H1 (cell line): ENCODE measurements around the gene CCDC24. TPM values are rescaled to one million over a fixed set of nuclear protein-coding genes. Genes with fewer than 3 reads are reported as not detected.

Source experiments
- CTCF ChIA-PET: fragments of 300-600 bp; sonication (Branson Sonifier 250); formaldehyde crosslinking; loops from one replicate; lab custom pipeline; 2021; ENCODE audit not compliant: partially characterized antibody; lab: Charles Lee
- POLR2A ChIA-PET: fragments of 300-600 bp; sonication (Branson Sonifier 250); formaldehyde crosslinking; loops from one replicate; lab custom pipeline; 2021; ENCODE audit warnings: inconsistent platforms; ENCODE audit not compliant: partially characterized antibody; lab: Charles Lee
- DNase-seq, 2 experiments: peaks; one replicate each; pipeline versions ENCODE4 v3.0.0 to v3.0.0-alpha.2; 2010 to 2022; ENCODE audit warnings: low spot score in 2 of 2, low read depth in 1 of 2, mixed read lengths in 1 of 2
- FAIRE-seq: peaks from 2 replicates; lab custom pipeline; 2011; peaks lifted over from hg19 to GRCh38; lab: Jason Lieb, UNC
- H2AFZ ChIP-seq: 2 replicates; pipeline ENCODE4 v1.8.1; 2012; ENCODE audit warnings: low read length, inconsistent platforms
- H2AK5ac ChIP-seq: 2 replicates; pipeline ENCODE4 v1.6.1; 2013; ENCODE audit warnings: low read depth, low read length
- H2BK120ac ChIP-seq: replicated peaks from 2 replicates; pipeline ENCODE3; 2013; ENCODE audit warnings: low read depth, low read length, inconsistent platforms
- H2BK12ac ChIP-seq: 2 replicates; pipeline ENCODE4 v1.6.1; 2013; ENCODE audit warnings: low read depth, low read length
- H2BK15ac ChIP-seq: 2 replicates; pipeline ENCODE4 v1.6.1; 2013; ENCODE audit warnings: low read length
- H2BK20ac ChIP-seq: 2 replicates; pipeline ENCODE4 v1.6.1; 2013; ENCODE audit warnings: low read length
- H2BK5ac ChIP-seq: 2 replicates; pipeline ENCODE4 v1.6.1; 2013; ENCODE audit warnings: low read depth, low read length
- H3K14ac ChIP-seq: 2 replicates; pipeline ENCODE4 v1.6.1; 2013; ENCODE audit warnings: inconsistent platforms; ENCODE audit not compliant: insufficient read length
- H3K18ac ChIP-seq: 2 replicates; pipeline ENCODE4 v1.6.1; 2013; ENCODE audit warnings: low read length; ENCODE audit errors: extremely low read depth
- H3K23ac ChIP-seq: 2 replicates; pipeline ENCODE4 v1.6.1; 2013; ENCODE audit warnings: inconsistent platforms; ENCODE audit not compliant: insufficient read length
- H3K23me2 ChIP-seq: 2 replicates; pipeline ENCODE4 v1.6.1; 2013; ENCODE audit warnings: low read depth, low read length
- H3K27ac ChIP-seq: 2 replicates; pipeline ENCODE4 v1.6.1; 2011; ENCODE audit warnings: low read depth, low read length, inconsistent platforms
- H3K27me3 ChIP-seq, 4 experiments: replicated peaks in 1 of 4; 1 replicate in 1 of 4; 2 replicates in 3 of 4; pipeline versions ENCODE4 v1.6.1 to v1.8.1; 2011 to 2013; ENCODE audit warnings: low read length in 3 of 4, mild to moderate bottlenecking in 3 of 4, inconsistent platforms in 2 of 4, mixed read lengths in 2 of 4, moderate library complexity in 1 of 4; ENCODE audit not compliant: control insufficient read depth in 3 of 4, insufficient read depth in 3 of 4; ENCODE audit errors: extremely low read depth in 1 of 4
- H3K36me3 ChIP-seq, 4 experiments: 2 replicates each; pipeline versions ENCODE4 v1.6.1 to v1.8.1; 2011 to 2013; ENCODE audit warnings: mild to moderate bottlenecking in 4 of 4, low read length in 3 of 4, moderate library complexity in 2 of 4, control low read depth in 1 of 4, inconsistent platforms in 1 of 4; ENCODE audit not compliant: insufficient read depth in 4 of 4, control insufficient read depth in 2 of 4
- H3K4ac ChIP-seq: replicated peaks from 2 replicates; pipeline ENCODE3; 2013; ENCODE audit warnings: low read length, low read depth, mixed read lengths, inconsistent platforms; ENCODE audit not compliant: insufficient read length
- H3K4me1 ChIP-seq, 4 experiments: replicated peaks in 1 of 4; 1 replicate in 1 of 4; 2 replicates in 3 of 4; pipeline versions ENCODE4 v1.6.1 to v1.8.1; 2011 to 2013; ENCODE audit warnings: low read length in 3 of 4, inconsistent platforms in 2 of 4, mixed read lengths in 1 of 4; ENCODE audit not compliant: insufficient read depth in 4 of 4, control insufficient read depth in 3 of 4
- H3K4me2 ChIP-seq, 2 experiments: 2 replicates each; pipeline versions ENCODE4 v1.6.1 to v1.8.1; 2011 to 2013; ENCODE audit warnings: low read depth in 2 of 2, low read length in 2 of 2, control low read depth in 1 of 2, inconsistent platforms in 1 of 2, mild to moderate bottlenecking in 1 of 2; ENCODE audit not compliant: insufficient read depth in 1 of 2
- H3K4me3 ChIP-seq, 4 experiments: fragments of 200-600, 300-600 bp in 1 of 4; sonication (generic), shearing (Covaris generic), sonication (Bioruptor Twin) in 1 of 4; 2 replicates each; pipeline versions ENCODE4 v1.5.1 to v1.8.1; 2011 to 2016; ENCODE audit warnings: low read length in 4 of 4, low read depth in 3 of 4, control low read depth in 2 of 4, inconsistent platforms in 2 of 4, mild to moderate bottlenecking in 2 of 4, mixed read lengths in 1 of 4, moderate library complexity in 1 of 4; ENCODE audit not compliant: insufficient read depth in 2 of 4; ENCODE audit errors: extremely low read depth in 1 of 4
- H3K56ac ChIP-seq: replicated peaks from 2 replicates; pipeline ENCODE3; 2013; ENCODE audit warnings: low read depth, mild to moderate bottlenecking, mixed read lengths, low read length, inconsistent platforms; ENCODE audit not compliant: insufficient read length
- H3K79me1 ChIP-seq: 2 replicates; pipeline ENCODE4 v1.6.1; 2013; ENCODE audit warnings: low read depth, low read length, control low read depth
- H3K79me2 ChIP-seq, 2 experiments: 2 replicates each; pipeline versions ENCODE4 v1.6.1 to v1.8.1; 2012 to 2013; ENCODE audit warnings: low read length in 2 of 2, mild to moderate bottlenecking in 2 of 2, inconsistent platforms in 1 of 2; ENCODE audit not compliant: insufficient read depth in 2 of 2, control insufficient read depth in 1 of 2
- H3K9ac ChIP-seq, 4 experiments: replicated peaks in 1 of 4; 1 replicate in 1 of 4; 2 replicates in 3 of 4; pipeline versions ENCODE4 v1.6.1 to v1.8.1; 2011 to 2013; ENCODE audit warnings: low read depth in 3 of 4, low read length in 3 of 4, control low read depth in 2 of 4, mild to moderate bottlenecking in 2 of 4, moderate library complexity in 2 of 4, inconsistent platforms in 1 of 4; ENCODE audit errors: extremely low read depth in 1 of 4
- H3K9me3 ChIP-seq, 2 experiments: 2 replicates each; pipeline versions ENCODE4 v1.6.1 to v1.8.1; 2012 to 2013; ENCODE audit warnings: mild to moderate bottlenecking in 2 of 2, moderate library complexity in 2 of 2, control low read depth in 1 of 2, inconsistent platforms in 1 of 2, low read depth in 1 of 2, low read length in 1 of 2, mixed read lengths in 1 of 2; ENCODE audit not compliant: insufficient read depth in 2 of 2
- H4K20me1 ChIP-seq, 2 experiments: replicated peaks in 1 of 2; 2 replicates each; pipeline versions ENCODE3 to v1.8.1; 2011 to 2013; ENCODE audit warnings: inconsistent platforms in 2 of 2, low read length in 2 of 2, mild to moderate bottlenecking in 1 of 2; ENCODE audit not compliant: insufficient read depth in 2 of 2, control insufficient read depth in 1 of 2
- H4K5ac ChIP-seq: 2 replicates; pipeline ENCODE4 v1.6.1; 2013; ENCODE audit warnings: low read length, low read depth, mixed read lengths, inconsistent platforms; ENCODE audit not compliant: insufficient read length
- H4K8ac ChIP-seq: 2 replicates; pipeline ENCODE4 v1.8.0; 2013; ENCODE audit warnings: mild to moderate bottlenecking, moderate library complexity, low read length, inconsistent platforms; ENCODE audit not compliant: insufficient read depth; ENCODE audit errors: extremely low read depth
- H4K91ac ChIP-seq: replicated peaks from 2 replicates; pipeline ENCODE3; 2013; ENCODE audit warnings: low read length, mixed read lengths, inconsistent platforms; ENCODE audit not compliant: insufficient read length
- ASH2L ChIP-seq: fragments of 200-600, 300-600 bp; sonication (generic); IDR thresholded peaks from one replicate; pipeline ENCODE4 v1.7.1; 2017; ENCODE audit warnings: low read length
- EGR1 ChIP-seq: IDR thresholded peaks from 2 replicates; pipeline ENCODE4 v1.6.1; 2011; ENCODE audit warnings: low read depth, low read length, borderline replicate concordance
- HDAC2 ChIP-seq, 2 experiments: fragments of 300-600 bp in 1 of 2; sonication (generic) in 1 of 2; IDR thresholded peaks; 2 replicates each; pipeline ENCODE4 v1.6.1; 2011 to 2012; ENCODE audit warnings: low read depth in 2 of 2, low read length in 2 of 2, mild to moderate bottlenecking in 2 of 2, moderate library complexity in 2 of 2, borderline replicate concordance in 1 of 2, inconsistent platforms in 1 of 2
- KDM1A ChIP-seq: fragments of 200-600, 300-600 bp; sonication (generic); IDR thresholded peaks from 2 replicates; pipeline ENCODE4 v1.7.1; 2016; ENCODE audit warnings: mild to moderate bottlenecking, low read length, borderline replicate concordance
- KDM4A ChIP-seq: IDR thresholded peaks from one replicate; pipeline ENCODE4 v1.7.1; 2012; ENCODE audit warnings: low read depth, mild to moderate bottlenecking, moderate library complexity, low read length, inconsistent platforms; ENCODE audit not compliant: severe bottlenecking
- ZNF274 ChIP-seq: IDR thresholded peaks from 2 replicates; pipeline ENCODE4 v1.7.0; 2012; ENCODE audit warnings: low read length, borderline replicate concordance; ENCODE audit errors: extremely low read depth
- WGBS, 2 experiments: shearing (Covaris generic) in 1 of 2; methylation state at CpG; one replicate each; pipeline versions ENCODE4 v1.1.6 to v1.1.7; 2013 to 2015; ENCODE audit warnings: low lambda C conversion rate in 2 of 2, mixed read lengths in 2 of 2, inconsistent platforms in 1 of 2, low coverage in 1 of 2, missing lambda C conversion rate in 1 of 2; ENCODE audit not compliant: insufficient replicate concordance in 2 of 2, insufficient coverage in 1 of 2, insufficient read length in 1 of 2; ENCODE audit errors: extremely low coverage in 1 of 2, missing lambda C conversion rate in 1 of 2; 5-methylcytosine and 5-hydroxymethylcytosine counted together
- polyA plus RNA-seq, 7 experiments: library from polyadenylated mRNA; depleted of rRNA in 3 of 7; stranded (reverse) in 5 of 7; unstranded in 2 of 7; fragments of >200 nt in 5 of 7; fragments of 200-250 nt in 2 of 7; gene quantifications; 1 replicate in 5 of 7; 2 replicates in 1 of 7; 4 replicates in 1 of 7; pipeline versions ENCODE4 v1.2.1 to v1.2.3, GENCODE V29; 2011 to 2013; ENCODE audit warnings: missing spikeins in 2 of 7, mixed read lengths in 2 of 7
- total RNA-seq: library from RNA; stranded (reverse); fragmentation: NEBNext Ultra II Directional; extraction: Animal tissue kit (Norgen Biotek cat#: 25700); gene quantifications from 2 replicates; pipeline ENCODE4 v1.2.1, GENCODE V29; 2021

Gene CCDC24
- total and polyA plus RNA-seq, 2 of the 8 experiments (the other 6 are each of a cell fraction or from before 2014, with no cell fraction given): 11.2 to 11.4 TPM

GRCh38 chr1:43983253-43983899 is 8.0 kb upstream of the CCDC24 start:
- no peak overlapping the region for H4K91ac ChIP-seq
- H4K5ac ChIP-seq: no peak overlapping the region
- peaks cover 0 to 20% of the 10 kb centered on the region in 2 experiments for H4K20me1 ChIP-seq
- H3K4me2 ChIP-seq: no peak overlapping the region
- no peak overlapping the region; the same call in 1 of the 2 replicates for H2BK5ac ChIP-seq
- peaks cover 0 to 11% of the 10 kb centered on the region in 2 experiments; a peak in 2 of 4 replicates for H3K79me2 ChIP-seq
- no peak overlapping the region for H3K27ac ChIP-seq
- ChIA-PET POLR2A (interaction anchor here (0.8 to 13.6 kb wide), 4 partner anchors 11 to 41 kb away, joined by 3 to 189 read pairs (median 4); partner anchors contain the start of genes ATP6V0B, B4GALT2 and DPH2), CTCF (interaction anchor here (0.9 to 2.1 kb wide), 3 partner anchors 49 to 64 kb away, joined by 3 to 6 read pairs (median 5); no protein-coding TSS in a partner anchor)
- H3K36me3 ChIP-seq: peaks cover 0 to 19% (median 9%) of the 10 kb centered on the region in 4 experiments; a peak in 4 of 8 replicates
- no peak overlapping the region for H3K56ac ChIP-seq
- 91% methylated on average over 10 of the region's 12 CpGs; no CpG with 5 or more reads in 1 of the 2 experiments for WGBS, 2 experiments
- no peak overlapping the region for H2BK15ac ChIP-seq
- H4K8ac ChIP-seq: no peak overlapping the region
- H3K79me1 ChIP-seq: peaks cover 17% of the 10 kb centered on the region
- H2BK12ac ChIP-seq: no peak overlapping the region
- H3K9ac ChIP-seq: no peak overlapping the region
- DNase-seq (no peak), FAIRE-seq (no peak)
- no peak overlapping the region for H3K4me3 ChIP-seq
- no peak overlapping the region for H3K14ac ChIP-seq
- no peak overlapping the region for H3K23ac ChIP-seq
- peaks cover under 1 to 12% (median 10%) of the 10 kb centered on the region in 4 experiments for H3K4me1 ChIP-seq
- H2AFZ ChIP-seq: no peak overlapping the region
- no peaks in the 10 kb centered on the region for H3K9me3 ChIP-seq
- H2BK120ac ChIP-seq: no peak overlapping the region
- no peak overlapping the region for H3K18ac ChIP-seq
- H2BK20ac ChIP-seq: no peak overlapping the region
- H3K4ac ChIP-seq: no peak overlapping the region
- no peaks in the 10 kb centered on the region for H3K27me3 ChIP-seq
- peaks cover 15% of the 10 kb centered on the region for H3K23me2 ChIP-seq
- H2AK5ac ChIP-seq: no peak overlapping the region
- TF ChIP-seq EGR1: no peak
- TF ChIP-seq KDM4A: no peak
- no peak for TF ChIP-seq ASH2L
- no peak for TF ChIP-seq HDAC2 (IDR thresholded peaks at IDR 0.05; ENCODE audit: borderline replicate concordance in 1 of 2, low read depth in 2 of 2, low read length in 2 of 2)
- TF ChIP-seq ZNF274: no peak
- no peak for TF ChIP-seq KDM1A
